ENCODE measurements around the gene MAP7D2. TPM values are rescaled to one million over a fixed set of nuclear protein-coding genes. Genes with fewer than 3 reads are reported as not detected.

Gene MAP7D2
- total and polyA plus RNA-seq, 2 experiments from 2014 or later: 0.90 to 1.6 TPM

GRCh38 chrX:20059467-20060128, 57.1 kb downstream of the MAP7D2 start (continued):
- TF ChIP-seq ZNF462 (CRISPR knock-in tag; IDR thresholded peaks at IDR 0.05) (no peak), EZH2 (IDR thresholded peaks at IDR 0.05; ENCODE audit: low read depth, unreplicated experiment) (no peak), STAT1 (IDR thresholded peaks at IDR 0.05; ENCODE audit: unreplicated experiment) (no peak)

- peaks cover 15% of the 10 kb centered on the region; the same call in 2 of the 3 replicates for H3K4me1 Mint-ChIP-seq
- Histone ChIP-seq H4K20me1 (replicated peaks; ENCODE audit: insufficient read depth) (no peaks in the 10 kb centered on the region), H3F3A (replicated peaks; ENCODE audit: low read depth) (no peaks in the 10 kb centered on the region), H3K27me3 (ENCODE audit: insufficient read depth) (no peaks in the 10 kb centered on the region), H3K9me2 (ENCODE audit: insufficient read depth) (no peaks in the 10 kb centered on the region), H3K4me1 (ENCODE audit: insufficient read depth) (no peaks in the 10 kb centered on the region), H3K79me2 (replicated peaks; ENCODE audit: insufficient read depth) (no peaks in the 10 kb centered on the region), H3K4me2 (no peak overlapping the region), H3K4me3 (no peak overlapping the region), H2AFZ (no peak overlapping the region), H3K27ac (ENCODE audit: low read depth) (no peak overlapping the region), H3K36me3 (ENCODE audit: insufficient read depth) (no peaks in the 10 kb centered on the region)
- ATAC-seq (no peak), DNase-seq (ENCODE audit: low spot score) (no peak)
- no peaks in the 10 kb centered on the region for H3K36me3 Mint-ChIP-seq (ENCODE audit: low read depth)
- H3K4me3 Mint-ChIP-seq: no peak overlapping the region
- no peak overlapping the region for H3K27ac Mint-ChIP-seq
- H3K27me3 Mint-ChIP-seq (ENCODE audit: insufficient read depth, low read depth, poor library complexity): peaks cover 4% of the 10 kb centered on the region
- H3K9me3 Mint-ChIP-seq: no peaks in the 10 kb centered on the region
- TF ChIP-seq CREB1 (CRISPR knock-in tag; IDR thresholded peaks at IDR 0.05; ENCODE audit: low read depth): no peak
- TF ChIP-seq NANOG (IDR thresholded peaks at IDR 0.05; ENCODE audit: borderline replicate concordance): no peak
- no peak for TF ChIP-seq ZNF462 (CRISPR knock-in tag; IDR thresholded peaks at IDR 0.05)
- no peak for TF ChIP-seq JUNB (IDR thresholded peaks at IDR 0.05; ENCODE audit: unreplicated experiment)
- TF ChIP-seq EZH2 (IDR thresholded peaks at IDR 0.05; ENCODE audit: low read depth, unreplicated experiment): no peak
- TF ChIP-seq CTCF (conservative IDR thresholded peaks at IDR 0.05; ENCODE audit: low read depth in 2 of 2): no peak
These were observed 59.2 kb downstream of the MAP7D2 start for GRCh38 chrX:20057479-20057878.
